ENCODE data around the gene DNAJC24.

GRCh38 chr11:31422703-31423102, 53.0 kb downstream of the DNAJC24 start:
- TF ChIP-seq EP300 (IDR thresholded peaks at IDR 0.05), result no peak
- TF ChIP-seq, protein P1, sequence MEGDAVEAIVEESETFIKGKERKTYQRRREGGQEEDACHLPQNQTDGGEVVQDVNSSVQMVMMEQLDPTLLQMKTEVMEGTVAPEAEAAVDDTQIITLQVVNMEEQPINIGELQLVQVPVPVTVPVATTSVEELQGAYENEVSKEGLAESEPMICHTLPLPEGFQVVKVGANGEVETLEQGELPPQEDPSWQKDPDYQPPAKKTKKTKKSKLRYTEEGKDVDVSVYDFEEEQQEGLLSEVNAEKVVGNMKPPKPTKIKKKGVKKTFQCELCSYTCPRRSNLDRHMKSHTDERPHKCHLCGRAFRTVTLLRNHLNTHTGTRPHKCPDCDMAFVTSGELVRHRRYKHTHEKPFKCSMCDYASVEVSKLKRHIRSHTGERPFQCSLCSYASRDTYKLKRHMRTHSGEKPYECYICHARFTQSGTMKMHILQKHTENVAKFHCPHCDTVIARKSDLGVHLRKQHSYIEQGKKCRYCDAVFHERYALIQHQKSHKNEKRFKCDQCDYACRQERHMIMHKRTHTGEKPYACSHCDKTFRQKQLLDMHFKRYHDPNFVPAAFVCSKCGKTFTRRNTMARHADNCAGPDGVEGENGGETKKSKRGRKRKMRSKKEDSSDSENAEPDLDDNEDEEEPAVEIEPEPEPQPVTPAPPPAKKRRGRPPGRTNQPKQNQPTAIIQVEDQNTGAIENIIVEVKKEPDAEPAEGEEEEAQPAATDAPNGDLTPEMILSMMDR (IDR thresholded peaks at IDR 0.05), result no peak
- no peak for TF ChIP-seq POLR2AphosphoS5 (IDR thresholded peaks at IDR 0.05)
- no peak for TF ChIP-seq POLR2A (IDR thresholded peaks at IDR 0.05)
